OCI-LY3 (cell line): ENCODE measurements around the gene PGAP6.

Experiments used
- CTCF ChIP-seq: fragments of 200-600, 300-600 bp; sonication (generic); IDR thresholded peaks from 2 replicates; pipeline ENCODE4 v1.5.1; 2014; ENCODE audit warnings: antibody characterized with exemption, low read length, low read depth
- EZH2phosphoT487 ChIP-seq: fragments of 200-600 bp; shearing (Covaris generic); IDR thresholded peaks from 2 replicates; pipeline ENCODE4 v1.6.1; 2018; ENCODE audit warnings: antibody characterized with exemption, mixed run types, low read depth

- no peak for TF ChIP-seq CTCF
- no peak for TF ChIP-seq EZH2phosphoT487
These were observed 28.1 kb downstream of the PGAP6 start for GRCh38 chr16:353404-354290.
